ENCODE data around the gene IMMP2L. TPM values are rescaled to one million over a fixed set of nuclear protein-coding genes. Genes with fewer than 3 reads are reported as not detected.

The IMMP2L gene
- total RNA-seq, 4 donors from 2014 or later, result 12.0 to 22.2 (median 17.5) TPM

GRCh38 chr7:111003883-111004282 is 558.4 kb downstream of the IMMP2L start:
- Histone ChIP-seq H3K4me3 (no peak overlapping the region), H3K9me3 (no peaks in the 10 kb centered on the region), H3K27ac (replicated peaks in 1 of 4) (no peak overlapping the region), H3K27me3 (no peaks in the 10 kb centered on the region), H3K36me3 (no peaks in the 10 kb centered on the region), H3K4me1 (no peaks in the 10 kb centered on the region)
- intact Hi-C loops (cut with DNase I), result no loop called here
- no peak for DNase-seq (ENCODE audit: extremely low spot score)
- TF ChIP-seq CTCF (IDR thresholded peaks at IDR 0.05) (no peak), POLR2A (IDR thresholded peaks at IDR 0.05; ENCODE audit: low read depth) (no peak), EP300 (IDR thresholded peaks at IDR 0.05) (no peak), POLR2AphosphoS5 (IDR thresholded peaks at IDR 0.05) (no peak)

- Histone ChIP-seq H3K27me3 (no peaks in the 10 kb centered on the region), H3K9me3 (no peaks in the 10 kb centered on the region), H3K36me3 (no peaks in the 10 kb centered on the region), H3K4me1 (peaks cover 0 to 7% (median 0%) of the 10 kb centered on the region in 4 donors), H3K4me3 (no peak overlapping the region), H3K27ac (replicated peaks in 1 of 4) (no peak overlapping the region)
- WGBS, result 94% methylated on average over 5 of the region's 5 CpGs
- no peak for DNase-seq (ENCODE audit: extremely low spot score)
- TF ChIP-seq CTCF (IDR thresholded peaks at IDR 0.05), result no peak
- TF ChIP-seq POLR2A (IDR thresholded peaks at IDR 0.05; ENCODE audit: low read depth), result no peak
- no peak for TF ChIP-seq POLR2AphosphoS5 (IDR thresholded peaks at IDR 0.05)
- no peak for TF ChIP-seq EP300 (IDR thresholded peaks at IDR 0.05)
- intact Hi-C loops (cut with DNase I), result no loop called here
Observed at GRCh38 chr7:110994028-110994967, 568.0 kb downstream of the IMMP2L start.

- intact Hi-C loops (cut with DNase I), result no loop called here
- no peak for TF ChIP-seq POLR2AphosphoS5 (IDR thresholded peaks at IDR 0.05)
- TF ChIP-seq POLR2A (IDR thresholded peaks at IDR 0.05; ENCODE audit: low read depth), result no peak
- TF ChIP-seq CTCF (IDR thresholded peaks at IDR 0.05), result no peak
- TF ChIP-seq EP300 (IDR thresholded peaks at IDR 0.05), result no peak
- 91% methylated on average over 10 of the region's 10 CpGs for WGBS
- no peaks in the 10 kb centered on the region for H3K27me3 ChIP-seq
- no peak for DNase-seq (ENCODE audit: extremely low spot score)
- H3K4me3 ChIP-seq, result no peak overlapping the region
- no peak overlapping the region for H3K27ac ChIP-seq (replicated peaks in 1 of 4)
- peaks cover 0 to 26% (median 5%) of the 10 kb centered on the region in 4 donors for H3K4me1 ChIP-seq
- no peaks in the 10 kb centered on the region for H3K9me3 ChIP-seq
- no peaks in the 10 kb centered on the region for H3K36me3 ChIP-seq
Observed at GRCh38 chr7:110988890-110989501, 573.3 kb downstream of the IMMP2L start.

- intact Hi-C loops (cut with DNase I), result no loop called here
- TF ChIP-seq POLR2A (IDR thresholded peaks at IDR 0.05; ENCODE audit: low read depth), result no peak
- no peak for DNase-seq (ENCODE audit: extremely low spot score)
- Histone ChIP-seq H3K4me1 (peaks cover 0 to 26% (median 5%) of the 10 kb centered on the region in 4 donors), H3K4me3 (no peak overlapping the region), H3K27me3 (no peaks in the 10 kb centered on the region), H3K9me3 (no peaks in the 10 kb centered on the region), H3K27ac (replicated peaks in 1 of 4) (no peak overlapping the region), H3K36me3 (no peaks in the 10 kb centered on the region)
- WGBS, result 98% methylated on average over 2 of the region's 2 CpGs
Observed at GRCh38 chr7:110988348-110988747, 573.9 kb downstream of the IMMP2L start.

GRCh38 chr7:110987127-110987693 is 575.1 kb downstream of the IMMP2L start:
- Histone ChIP-seq H3K27me3 (no peaks in the 10 kb centered on the region), H3K36me3 (no peaks in the 10 kb centered on the region), H3K4me3 (no peak overlapping the region), H3K4me1 (peaks cover 0 to 26% (median 5%) of the 10 kb centered on the region in 4 donors), H3K9me3 (no peaks in the 10 kb centered on the region), H3K27ac (replicated peaks in 1 of 4) (no peak overlapping the region)
- WGBS, result 100% methylated on average over 1 of the region's 1 CpG
- intact Hi-C loops (cut with DNase I), result no loop called here
- TF ChIP-seq POLR2AphosphoS5 (IDR thresholded peaks at IDR 0.05) (no peak), CTCF (IDR thresholded peaks at IDR 0.05) (no peak), EP300 (IDR thresholded peaks at IDR 0.05) (no peak), POLR2A (IDR thresholded peaks at IDR 0.05; ENCODE audit: low read depth) (no peak)
- no peak for DNase-seq (ENCODE audit: extremely low spot score)

All from esophagus muscularis mucosa (tissue), 4 donors.